ENCODE results near the gene LCLAT1.

The LCLAT1 gene

GRCh38 chr2:30447149-30448045, at the start of gene LCLAT1:
Gene LCLAT1 (plus strand): TSS chr2:30447246. CDS start chr2:30525591, 78,345 bp downstream.
- no peak for DNase-seq (ENCODE audit: extremely low read depth, low read depth)
- no peak; the same call in 1 of the 2 replicates for TF ChIP-seq CTCF (IDR thresholded peaks at IDR 0.05; ENCODE audit: low read depth, low read length)

- no peak for DNase-seq (ENCODE audit: extremely low read depth, low read depth)
- no peak for TF ChIP-seq CTCF (IDR thresholded peaks at IDR 0.05; ENCODE audit: low read depth, low read length)
These were observed 48.8 kb upstream of the LCLAT1 start for GRCh38 chr2:30398084-30398873.

GRCh38 chr2:30400151-30400954, 46.7 kb upstream of the LCLAT1 start:
- TF ChIP-seq CTCF (IDR thresholded peaks at IDR 0.05; ENCODE audit: low read depth, low read length): no peak
- no peak for DNase-seq (ENCODE audit: extremely low read depth, low read depth)

GRCh38 chr2:30402441-30403182, 44.4 kb upstream of the LCLAT1 start:
- no peak for TF ChIP-seq CTCF (IDR thresholded peaks at IDR 0.05; ENCODE audit: low read depth, low read length)
- no peak for DNase-seq (ENCODE audit: extremely low read depth, low read depth)

- no peak for DNase-seq (ENCODE audit: extremely low read depth, low read depth)
- no peak for TF ChIP-seq CTCF (IDR thresholded peaks at IDR 0.05; ENCODE audit: low read depth, low read length)
These were observed 43.3 kb upstream of the LCLAT1 start for GRCh38 chr2:30403592-30404312.
